IMR-90 (cell line): ENCODE measurements around the gene GLIPR1L2. TPM values are rescaled to one million over a fixed set of nuclear protein-coding genes. Genes with fewer than 3 reads are reported as not detected.

Experiments
- ATAC-seq: fragments of 200-7000 bp; cut with Tn5 transposase; 2 replicates; pipeline ENCODE4 v1.9.1; 2020; ENCODE audit warnings: low read depth, mild to moderate bottlenecking, moderate library complexity
- BruUV-seq: library from RNA; stranded (reverse); fragments of 400-500 nt; replicated peaks from 2 replicates; lab custom pipeline; 2021; lab: Mats Ljungman, UMichigan
- CTCF ChIA-PET: fragments of 300-600 bp; formaldehyde crosslinking; extraction: SDS; loops from one replicate; lab custom pipeline; 2021; ENCODE audit warnings: antibody characterized with exemption; lab: Yijun Ruan, JAX
- POLR2A ChIA-PET: fragments of 300-600 bp; sonication (Branson Sonifier 250); formaldehyde crosslinking; loops from one replicate; lab custom pipeline; 2022; ENCODE audit warnings: antibody characterized with exemption; ENCODE audit not compliant: unreplicated experiment; lab: Charles Lee
- DNase-seq: peaks from one replicate; pipeline ENCODE4 v3.0.0; 2013
- H2AFZ ChIP-seq: replicated peaks from 2 replicates; pipeline ENCODE3; 2013; ENCODE audit warnings: low read length, mild to moderate bottlenecking; ENCODE audit not compliant: poor library complexity
- H2AK5ac ChIP-seq: 2 replicates; pipeline ENCODE4 v1.6.1; 2013; ENCODE audit warnings: low read depth, low read length, inconsistent platforms
- H2AK9ac ChIP-seq: replicated peaks from 2 replicates; pipeline ENCODE3; 2013; ENCODE audit warnings: mild to moderate bottlenecking, low read depth, low read length, moderate library complexity; ENCODE audit not compliant: poor library complexity
- H2BK120ac ChIP-seq: 2 replicates; pipeline ENCODE4 v1.6.1; 2013; ENCODE audit warnings: low read depth, low read length, inconsistent platforms
- H2BK15ac ChIP-seq: 3 replicates; pipeline ENCODE4 v1.6.1; 2013; ENCODE audit warnings: low read depth, low read length, inconsistent platforms
- H2BK20ac ChIP-seq: 2 replicates; pipeline ENCODE4 v1.6.1; 2013; ENCODE audit warnings: low read depth, mild to moderate bottlenecking, inconsistent platforms, low read length, moderate library complexity
- H2BK5ac ChIP-seq: 2 replicates; pipeline ENCODE4 v1.6.1; 2013; ENCODE audit warnings: mild to moderate bottlenecking, low read depth, low read length, inconsistent platforms; ENCODE audit not compliant: poor library complexity, severe bottlenecking
- H3K14ac ChIP-seq: replicated peaks from 2 replicates; pipeline ENCODE4 v1.6.1; 2013; ENCODE audit warnings: low read depth, low read length, inconsistent platforms
- H3K18ac ChIP-seq: 2 replicates; pipeline ENCODE4 v1.6.1; 2013; ENCODE audit warnings: low read depth, low read length, control low read depth
- H3K23ac ChIP-seq: 2 replicates; pipeline ENCODE4 v1.6.1; 2013; ENCODE audit warnings: low read depth, low read length, inconsistent platforms
- H3K27ac ChIP-seq: 2 replicates; pipeline ENCODE4 v1.5.1; 2013; ENCODE audit warnings: mild to moderate bottlenecking, control low read depth, low read length; ENCODE audit not compliant: insufficient read depth
- H3K27me3 ChIP-seq: 2 replicates; pipeline ENCODE4 v1.6.1; 2013; ENCODE audit warnings: low read length; ENCODE audit not compliant: control insufficient read depth, insufficient read depth
- H3K36me3 ChIP-seq: 2 replicates; pipeline ENCODE4 v1.6.1; 2013; ENCODE audit warnings: low read length, mixed read lengths; ENCODE audit not compliant: control insufficient read depth, insufficient read depth
- H3K4ac ChIP-seq: 2 replicates; pipeline ENCODE4 v1.6.1; 2013; ENCODE audit warnings: low read depth, low read length, inconsistent platforms
- H3K4me1 ChIP-seq: 2 replicates; pipeline ENCODE4 v1.6.1; 2013; ENCODE audit warnings: low read length, mixed read lengths; ENCODE audit not compliant: control insufficient read depth, insufficient read depth
- H3K4me2 ChIP-seq: 2 replicates; pipeline ENCODE4 v1.6.1; 2013; ENCODE audit warnings: low read depth, mild to moderate bottlenecking, control low read depth, low read length, moderate library complexity
- H3K4me3 ChIP-seq: 2 replicates; pipeline ENCODE4 v1.5.1; 2013; ENCODE audit warnings: low read depth, mild to moderate bottlenecking, control low read depth, low read length, moderate library complexity; ENCODE audit not compliant: insufficient read depth
- H3K56ac ChIP-seq: 2 replicates; pipeline ENCODE4 v1.6.1; 2013; ENCODE audit warnings: low read length, inconsistent platforms; ENCODE audit not compliant: insufficient read depth; ENCODE audit errors: extremely low read depth
- H3K79me1 ChIP-seq, 2 experiments: 2 replicates each; pipeline ENCODE4 v1.6.1; 2013; ENCODE audit warnings: low read length in 2 of 2, inconsistent platforms in 1 of 2, low read depth in 1 of 2
- H3K9ac ChIP-seq: 2 replicates; pipeline ENCODE4 v1.6.1; 2013; ENCODE audit warnings: low read depth, low read length, control low read depth
- H3K9me1 ChIP-seq: 2 replicates; pipeline ENCODE4 v1.6.1; 2013; ENCODE audit warnings: low read length, inconsistent platforms; ENCODE audit not compliant: insufficient read depth
- H3K9me3 ChIP-seq: 2 replicates; pipeline ENCODE4 v1.6.1; 2013; ENCODE audit warnings: low read length; ENCODE audit not compliant: control insufficient read depth, insufficient read depth
- H4K20me1 ChIP-seq: 2 replicates; pipeline ENCODE4 v1.6.1; 2013; ENCODE audit warnings: low read length, inconsistent platforms; ENCODE audit not compliant: insufficient read depth
- H4K5ac ChIP-seq: 2 replicates; pipeline ENCODE4 v1.6.1; 2013; ENCODE audit warnings: mild to moderate bottlenecking, low read depth, low read length, control low read depth
- H4K8ac ChIP-seq, 2 experiments: 2 replicates each; pipeline ENCODE4 v1.6.1; 2013; ENCODE audit warnings: low read depth in 2 of 2, low read length in 2 of 2, control low read depth in 1 of 2, inconsistent platforms in 1 of 2
- H4K91ac ChIP-seq: 2 replicates; pipeline ENCODE4 v1.6.1; 2013; ENCODE audit warnings: low read depth, low read length, inconsistent platforms; ENCODE audit not compliant: insufficient read depth
- CEBPB ChIP-seq: IDR thresholded peaks from 2 replicates; pipeline ENCODE4 v1.6.1; 2012; ENCODE audit warnings: low read depth, low read length, improper control_type of control experiment
- CTCF ChIP-seq: conservative IDR thresholded peaks from 2 replicates; pipeline ENCODE4 v1.5.1; 2012; ENCODE audit warnings: mild to moderate bottlenecking, low read depth, low read length, improper control_type of control experiment
- FOS ChIP-seq: fragments of 150-350 bp; IDR thresholded peaks from 2 replicates; pipeline ENCODE4 v1.6.1; 2016; ENCODE audit warnings: low read depth, low read length
- MXI1 ChIP-seq: IDR thresholded peaks from 2 replicates; pipeline ENCODE4 v1.6.1; 2012; ENCODE audit warnings: low read depth, mild to moderate bottlenecking, low read length, moderate library complexity, borderline replicate concordance
- POLR2A ChIP-seq: IDR thresholded peaks from 2 replicates; pipeline ENCODE4 v1.6.1; 2012; ENCODE audit warnings: mild to moderate bottlenecking, low read depth, low read length
- RCOR1 ChIP-seq: IDR thresholded peaks from 2 replicates; pipeline ENCODE4 v1.6.1; 2012; ENCODE audit warnings: mild to moderate bottlenecking, low read length, improper control_type of control experiment; ENCODE audit not compliant: insufficient replicate concordance
- RFX5 ChIP-seq: IDR thresholded peaks from 2 replicates; pipeline ENCODE4 v1.8.0; 2012; ENCODE audit warnings: low read depth, mild to moderate bottlenecking, low read length, moderate library complexity
- WGBS, 2 experiments: methylation state at CpG; one replicate each; pipeline versions ENCODE4 v1.1.5 to v1.1.7; 2013; ENCODE audit warnings: missing lambda C conversion rate in 2 of 2; ENCODE audit not compliant: insufficient read length in 1 of 2; ENCODE audit errors: extremely low coverage in 2 of 2; 5-methylcytosine and 5-hydroxymethylcytosine counted together
- dilution Hi-C: fragments of 300-500 bp; cut with HindIII; formaldehyde crosslinking; loops from one replicate; pipeline ENCODE4 v1.14.3; 2018; ENCODE audit warnings: low sequenced_read_pairs; ENCODE audit not compliant: unreplicated experiment
- in situ Hi-C: fragments of 300-500 bp; cut with MboI; formaldehyde crosslinking; loops from 3 replicates; pipeline ENCODE4 v1.14.3; 2019; ENCODE audit warnings: low sequenced_read_pairs, inconsistent platforms, mixed read lengths
- intact Hi-C: fragments of 100-400 bp; cut with micrococcal nuclease; formaldehyde crosslinking; loops from 2 replicates; pipeline ENCODE4 v1.10.0; 2022
- polyA plus RNA-seq, 3 experiments: library from polyadenylated mRNA; depleted of rRNA; stranded (reverse); fragments of >200 nt; gene quantifications; 2 replicates each; pipeline ENCODE4 v1.2.3, GENCODE V29; 2012; ENCODE audit warnings: low replicate concordance in 1 of 3
- total RNA-seq: library from RNA; depleted of rRNA; stranded (reverse); fragments of >200 nt; gene quantifications from 2 replicates; pipeline ENCODE4 v1.2.3, GENCODE V29; 2012
- TF ChIP-seq, protein P1 (sequence below): fragments of 150-350 bp; IDR thresholded peaks from 2 replicates; pipeline ENCODE4 v1.6.1; 2016; ENCODE audit warnings: low read depth, mild to moderate bottlenecking, low read length, moderate library complexity, borderline replicate concordance

Gene GLIPR1L2
- total and polyA plus RNA-seq, 2 of the 4 experiments (the other 2 are of a cell fraction), result 0.07 TPM; not detected in 1

DNA sequence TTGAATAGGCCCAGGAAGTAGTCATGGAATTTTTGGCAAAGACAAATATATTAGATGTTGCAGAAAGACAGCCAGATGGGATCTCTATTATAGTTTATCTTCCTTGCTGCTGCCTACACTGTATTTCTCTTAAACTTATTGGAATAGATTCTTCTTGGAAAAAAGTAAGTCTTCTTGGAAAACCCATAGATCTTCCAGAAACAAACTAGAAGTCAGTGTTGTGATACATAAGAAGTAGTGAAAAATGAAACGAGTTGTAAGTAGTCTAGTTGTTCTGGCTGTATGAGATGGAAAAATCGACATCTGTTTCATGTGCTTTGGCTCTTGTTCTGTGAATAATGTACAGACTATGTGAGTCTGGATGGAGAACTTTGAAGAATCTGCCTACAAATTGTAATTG is 29.0 kb downstream of the GLIPR1L2 start:
- ATAC-seq, result no peak
- Histone ChIP-seq H2AK5ac (no peak overlapping the region), H2AFZ (no peak overlapping the region), H3K14ac (no peak overlapping the region), H2AK9ac (no peak overlapping the region), H2BK5ac (no peak overlapping the region), H3K4me3 (no peak overlapping the region), H4K20me1 (no peaks in the 10 kb centered on the region), H3K4me1 (no peaks in the 10 kb centered on the region), H3K9ac (no peak overlapping the region), H3K23ac (no peak overlapping the region), H2BK120ac (no peak overlapping the region), H3K56ac (no peak overlapping the region), H3K36me3 (no peaks in the 10 kb centered on the region), H3K4ac (no peak overlapping the region), H3K9me3 (peaks cover 2% of the 10 kb centered on the region; the same call in 1 of the 2 replicates), H4K91ac (no peak overlapping the region), H2BK15ac (no peak overlapping the region), H4K8ac (no peak overlapping the region), H3K4me2 (no peak overlapping the region), H3K79me1 (no peaks in the 10 kb centered on the region), H3K9me1 (no peaks in the 10 kb centered on the region), H3K18ac (no peak overlapping the region), H3K27me3 (no peaks in the 10 kb centered on the region), H3K27ac (no peak overlapping the region), H4K5ac (no peak overlapping the region), H2BK20ac (no peak overlapping the region)
- TF ChIP-seq MXI1 (no peak), CEBPB (no peak), RCOR1 (no peak), CTCF (no peak), FOS (no peak), RFX5 (no peak), POLR2A (no peak)
- TF ChIP-seq, protein P1, sequence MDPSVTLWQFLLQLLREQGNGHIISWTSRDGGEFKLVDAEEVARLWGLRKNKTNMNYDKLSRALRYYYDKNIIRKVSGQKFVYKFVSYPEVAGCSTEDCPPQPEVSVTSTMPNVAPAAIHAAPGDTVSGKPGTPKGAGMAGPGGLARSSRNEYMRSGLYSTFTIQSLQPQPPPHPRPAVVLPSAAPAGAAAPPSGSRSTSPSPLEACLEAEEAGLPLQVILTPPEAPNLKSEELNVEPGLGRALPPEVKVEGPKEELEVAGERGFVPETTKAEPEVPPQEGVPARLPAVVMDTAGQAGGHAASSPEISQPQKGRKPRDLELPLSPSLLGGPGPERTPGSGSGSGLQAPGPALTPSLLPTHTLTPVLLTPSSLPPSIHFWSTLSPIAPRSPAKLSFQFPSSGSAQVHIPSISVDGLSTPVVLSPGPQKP, result no peak
- in situ Hi-C loops, result no loop called here
- dilution Hi-C loops, result no loop called here
- no TSS peak for BruUV-seq
- POLR2A ChIA-PET, result no interaction called here
- DNase-seq, result no peak
- WGBS, 2 experiments, result no CpG with 5 or more reads among the region's 2 CpGs
- CTCF ChIA-PET, result no interaction called here
- intact Hi-C loops, result no loop called here
